PC-9 (cell line): ENCODE measurements around the gene AVEN. TPM values are rescaled to one million over a fixed set of nuclear protein-coding genes. Genes with fewer than 3 reads are reported as not detected.

ENCODE experiments used
- total RNA-seq: library from RNA; stranded (reverse); gene quantifications from 2 replicates; pipeline ENCODE4 v1.2.3, GENCODE V29; 2021

Gene AVEN
- total RNA-seq, 1 experiment from 2014 or later = 8.7 TPM

Other genes starting within 250 kb of the AVEN start
- gene CHRM5, start 70.7 kb downstream of the AVEN start, total RNA-seq = not detected in 2 replicates
- 33.9 and 34.3 TPM in 2 replicates for gene EMC7, start 62.7 kb upstream of the AVEN start, total RNA-seq
- gene PGBD4, start 62.9 kb upstream of the AVEN start, total RNA-seq = 1.8 and 2.0 TPM in 2 replicates
- 40.4 and 40.7 TPM in 2 replicates for gene KATNBL1, start 170.9 kb upstream of the AVEN start, total RNA-seq
- 112 and 114 TPM in 2 replicates for gene EMC4, start 185.8 kb upstream of the AVEN start, total RNA-seq